ENCODE measurements around the gene YDJC.

GRCh38 chr22:21585389-21585788 lies 44.4 kb downstream of the YDJC start:
- TF ChIP-seq YY1 (IDR thresholded peaks at IDR 0.05; ENCODE audit: low read depth, low read length) (no peak), CTCF (IDR thresholded peaks at IDR 0.05; ENCODE audit: control extremely low read depth in 1 of 3, insufficient read depth in 1 of 3, low read depth in 1 of 3, low read length in 3 of 3) (no peak), EZH2 (IDR thresholded peaks at IDR 0.05; ENCODE audit: low read depth, low read length, severe bottlenecking) (no peak), EP300 (IDR thresholded peaks at IDR 0.05; ENCODE audit: borderline replicate concordance in 1 of 2, low read depth in 2 of 2, low read length in 2 of 2) (no peak), RFX5 (IDR thresholded peaks at IDR 0.05; ENCODE audit: borderline replicate concordance, low read depth, low read length) (no peak), MAX (IDR thresholded peaks at IDR 0.05) (no peak), NRF1 (IDR thresholded peaks at IDR 0.05; ENCODE audit: low read depth, low read length) (no peak)
- TF ChIP-seq, protein P1, sequence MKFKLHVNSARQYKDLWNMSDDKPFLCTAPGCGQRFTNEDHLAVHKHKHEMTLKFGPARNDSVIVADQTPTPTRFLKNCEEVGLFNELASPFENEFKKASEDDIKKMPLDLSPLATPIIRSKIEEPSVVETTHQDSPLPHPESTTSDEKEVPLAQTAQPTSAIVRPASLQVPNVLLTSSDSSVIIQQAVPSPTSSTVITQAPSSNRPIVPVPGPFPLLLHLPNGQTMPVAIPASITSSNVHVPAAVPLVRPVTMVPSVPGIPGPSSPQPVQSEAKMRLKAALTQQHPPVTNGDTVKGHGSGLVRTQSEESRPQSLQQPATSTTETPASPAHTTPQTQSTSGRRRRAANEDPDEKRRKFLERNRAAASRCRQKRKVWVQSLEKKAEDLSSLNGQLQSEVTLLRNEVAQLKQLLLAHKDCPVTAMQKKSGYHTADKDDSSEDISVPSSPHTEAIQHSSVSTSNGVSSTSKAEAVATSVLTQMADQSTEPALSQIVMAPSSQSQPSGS (IDR thresholded peaks at IDR 0.05; ENCODE audit: low read length) = no peak

Data from H1 (cell line).